Parathyroid adenoma (tissue), 2 donors: ENCODE data around the gene ADAM11.

ENCODE experiments used
- H2AFZ ChIP-seq: fragments of 300-600 bp; sonication (generic); one replicate; pipeline ENCODE4 v1.7.0; 2017; ENCODE audit warnings: antibody characterized with exemption, mild to moderate bottlenecking
- H3K27ac ChIP-seq: fragments of 300-600 bp; sonication (generic); one replicate; pipeline ENCODE4 v1.7.0; 2017
- H3K27me3 ChIP-seq: fragments of 300-600 bp; sonication (generic); one replicate; pipeline ENCODE4 v1.7.0; 2017; ENCODE audit warnings: low read length; ENCODE audit not compliant: control insufficient read depth, insufficient read depth
- H3K36me3 ChIP-seq: fragments of 300-600 bp; sonication (generic); one replicate; pipeline ENCODE4 v1.7.0; 2017; ENCODE audit warnings: low read length; ENCODE audit not compliant: control insufficient read depth, insufficient read depth
- H3K4me1 ChIP-seq: fragments of 300-600 bp; sonication (generic); one replicate; pipeline ENCODE4 v1.7.0; 2017; ENCODE audit warnings: control low read depth
- H3K4me2 ChIP-seq: fragments of 300-600 bp; sonication (generic); one replicate; pipeline ENCODE4 v1.7.0; 2017; ENCODE audit warnings: low read length
- H3K4me3 ChIP-seq: fragments of 300-600 bp; sonication (generic); one replicate; pipeline ENCODE4 v1.7.0; 2017; ENCODE audit warnings: low read depth, low read length
- H3K79me2 ChIP-seq: fragments of 300-600 bp; sonication (generic); one replicate; pipeline ENCODE4 v1.7.0; 2017; ENCODE audit warnings: control low read depth
- H3K9ac ChIP-seq: fragments of 300-600 bp; sonication (generic); one replicate; pipeline ENCODE4 v1.7.0; 2017; ENCODE audit warnings: mild to moderate bottlenecking
- H3K9me3 ChIP-seq: fragments of 300-600 bp; sonication (generic); one replicate; pipeline ENCODE4 v1.7.0; 2017; ENCODE audit warnings: low read length; ENCODE audit not compliant: control insufficient read depth
- CTCF ChIP-seq: fragments of 300-600 bp; sonication (generic); IDR thresholded peaks from one replicate; pipeline ENCODE4 v1.7.0; 2017; ENCODE audit warnings: antibody characterized with exemption, mild to moderate bottlenecking
- donor health status: primary hyperparathyroidism.

ADAM11 gene

GRCh38 chr17:44795928-44796327, 37.1 kb downstream of the ADAM11 start:
- no peaks in the 10 kb centered on the region for H3K4me1 ChIP-seq
- no peak overlapping the region for H3K27ac ChIP-seq
- no peak overlapping the region for H3K9ac ChIP-seq
- H3K4me2 ChIP-seq: no peak overlapping the region
- H3K9me3 ChIP-seq: no peaks in the 10 kb centered on the region
- no peak overlapping the region for H2AFZ ChIP-seq
- H3K27me3 ChIP-seq: no peaks in the 10 kb centered on the region
- H3K36me3 ChIP-seq: no peaks in the 10 kb centered on the region
- no peak overlapping the region for H3K4me3 ChIP-seq
- no peak for TF ChIP-seq CTCF
- no peaks in the 10 kb centered on the region for H3K79me2 ChIP-seq

- Histone ChIP-seq H3K4me1 (no peaks in the 10 kb centered on the region), H3K4me3 (no peak overlapping the region), H3K27ac (no peak overlapping the region)
These were observed 37.9 kb downstream of the ADAM11 start for GRCh38 chr17:44796731-44797130.

GRCh38 chr17:44797802-44798201, 39.0 kb downstream of the ADAM11 start:
- no peak overlapping the region for H3K4me2 ChIP-seq
- H3K9me3 ChIP-seq: no peaks in the 10 kb centered on the region
- no peaks in the 10 kb centered on the region for H3K27me3 ChIP-seq
- no peaks in the 10 kb centered on the region for H3K4me1 ChIP-seq
- H3K9ac ChIP-seq: no peak overlapping the region
- TF ChIP-seq CTCF: no peak
- H2AFZ ChIP-seq: no peak overlapping the region
- H3K4me3 ChIP-seq: no peak overlapping the region
- H3K79me2 ChIP-seq: no peaks in the 10 kb centered on the region
- no peaks in the 10 kb centered on the region for H3K36me3 ChIP-seq
- H3K27ac ChIP-seq: no peak overlapping the region

More at GRCh38 chr17:44796731-44797130, 37.9 kb downstream of the ADAM11 start:
- Histone ChIP-seq H3K36me3 (no peaks in the 10 kb centered on the region), H2AFZ (no peak overlapping the region), H3K9me3 (no peaks in the 10 kb centered on the region), H3K4me2 (no peak overlapping the region), H3K9ac (no peak overlapping the region), H3K27me3 (no peaks in the 10 kb centered on the region), H3K79me2 (no peaks in the 10 kb centered on the region)
- TF ChIP-seq CTCF: no peak

GRCh38 chr17:44798356-44798755, 39.6 kb downstream of the ADAM11 start:
- no peak overlapping the region for H2AFZ ChIP-seq
- H3K9ac ChIP-seq: no peak overlapping the region
- H3K9me3 ChIP-seq: no peaks in the 10 kb centered on the region
- no peaks in the 10 kb centered on the region for H3K27me3 ChIP-seq
- H3K36me3 ChIP-seq: no peaks in the 10 kb centered on the region
- no peaks in the 10 kb centered on the region for H3K4me1 ChIP-seq
- no peak overlapping the region for H3K4me3 ChIP-seq
- H3K4me2 ChIP-seq: no peak overlapping the region
- H3K27ac ChIP-seq: no peak overlapping the region
- no peak for TF ChIP-seq CTCF
- no peaks in the 10 kb centered on the region for H3K79me2 ChIP-seq

GRCh38 chr17:44801880-44802279, 43.1 kb downstream of the ADAM11 start:
- Histone ChIP-seq H3K4me2 (no peak overlapping the region), H3K79me2 (no peaks in the 10 kb centered on the region), H3K27ac (no peak overlapping the region), H3K4me1 (no peaks in the 10 kb centered on the region), H3K36me3 (no peaks in the 10 kb centered on the region), H3K9ac (no peak overlapping the region), H2AFZ (no peak overlapping the region), H3K4me3 (no peak overlapping the region), H3K9me3 (no peaks in the 10 kb centered on the region), H3K27me3 (no peaks in the 10 kb centered on the region)
- no peak for TF ChIP-seq CTCF
